GM21515 (cell line): ENCODE results near the gene DOCK2.
"Not testable (repeated sequence)": the region's sequence is repeated elsewhere in the genome, so short reads cannot be mapped to it uniquely, and the experiment has no call there.

ENCODE experiments used
- ATAC-seq: cut with Tn5 transposase; IDR thresholded peaks from one replicate; pipeline ENCODE4 v1.9.1; 2021; ENCODE audit not compliant: unreplicated experiment

The DOCK2 gene

DNA sequence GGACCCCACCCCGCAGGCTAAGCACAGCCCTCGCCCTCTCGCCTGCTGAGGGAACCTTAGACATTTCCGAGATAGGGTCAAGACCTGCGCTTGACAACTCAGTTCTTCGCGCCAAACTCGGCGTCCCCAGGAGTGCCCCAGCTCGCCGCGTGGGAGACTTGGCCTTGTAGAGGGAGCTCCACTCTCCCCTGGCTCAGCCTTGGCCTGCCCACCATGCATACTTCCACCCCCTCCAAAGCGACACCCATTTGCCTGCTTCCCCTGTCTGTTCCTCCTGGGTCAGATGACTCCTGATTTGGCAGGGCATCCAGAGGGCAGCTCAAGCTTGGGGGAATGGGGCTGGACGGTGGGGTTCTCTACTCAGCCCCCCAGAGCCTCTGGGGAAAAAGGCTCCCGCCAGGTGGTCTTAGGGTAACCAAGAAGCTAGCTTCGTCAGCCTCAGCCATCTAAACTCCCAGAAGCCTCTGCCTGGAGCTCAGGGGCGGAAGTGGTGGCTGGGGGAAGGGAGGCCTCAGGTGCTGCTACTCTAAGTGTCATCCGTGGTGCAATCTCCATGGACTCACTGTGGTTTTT lies 560 bp downstream of the DOCK2 start:
- peak; percentile 59 for ATAC-seq

DNA sequence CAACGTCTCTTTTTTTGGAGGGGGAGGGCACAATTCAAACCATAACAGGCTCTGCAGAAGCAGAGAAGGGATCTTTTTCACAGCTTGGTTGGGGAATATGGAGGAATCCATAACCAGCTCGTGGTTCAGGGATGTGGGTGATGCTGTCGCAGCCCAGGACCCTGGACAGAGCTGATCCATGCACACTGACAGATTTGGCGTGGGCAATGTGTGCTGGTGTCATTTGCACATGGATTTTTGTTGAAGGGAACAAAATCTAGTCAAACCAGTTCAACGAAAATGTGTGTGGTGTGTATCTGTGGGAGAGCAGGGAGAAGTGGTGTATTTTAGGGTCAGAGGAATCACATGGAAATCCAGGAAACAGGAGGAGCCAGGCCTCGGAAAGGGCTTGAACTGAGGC lies 4.2 kb downstream of the DOCK2 start:
- no peak for ATAC-seq

DNA sequence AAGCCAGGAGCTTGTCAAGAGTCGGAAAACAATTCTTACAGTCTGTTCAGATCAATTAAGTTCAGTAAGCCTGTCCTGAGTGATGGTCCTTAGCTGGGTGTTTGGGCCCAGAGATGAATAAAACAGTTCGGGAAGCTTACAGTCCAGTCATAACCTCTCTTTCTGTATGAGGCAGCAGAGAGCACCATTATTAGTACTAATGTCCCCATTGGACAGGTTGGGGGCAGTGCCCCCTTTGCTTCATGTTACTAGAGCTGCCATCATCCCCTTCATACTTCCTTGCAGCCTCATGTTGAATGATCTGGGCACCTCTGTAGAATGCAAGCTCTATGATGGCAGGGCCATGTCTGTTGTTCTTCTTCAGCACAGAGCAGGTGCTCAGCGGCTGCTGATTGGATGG lies 9.8 kb downstream of the DOCK2 start:
- no peak for ATAC-seq

DNA sequence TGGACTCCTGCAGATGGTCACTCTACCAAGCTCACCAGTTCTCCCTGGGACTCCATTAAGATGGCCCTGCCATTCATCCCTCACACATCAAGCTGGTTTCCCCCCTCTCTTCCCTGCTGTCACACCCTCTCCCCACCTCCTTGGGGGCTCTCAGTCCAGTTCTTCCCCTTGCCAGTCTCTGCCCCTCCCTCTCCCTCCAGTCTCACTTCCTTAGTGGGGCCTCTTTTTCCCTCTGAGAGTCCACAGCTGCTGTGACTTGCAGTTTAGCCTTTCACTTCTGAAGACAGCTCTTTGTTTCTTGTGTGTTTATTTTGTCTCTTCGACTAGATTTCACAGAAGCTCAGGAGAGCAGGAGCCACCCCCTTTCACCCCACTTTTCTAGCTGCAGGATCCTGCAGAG lies 10.5 kb downstream of the DOCK2 start:
- ATAC-seq = peak; percentile 35

DNA sequence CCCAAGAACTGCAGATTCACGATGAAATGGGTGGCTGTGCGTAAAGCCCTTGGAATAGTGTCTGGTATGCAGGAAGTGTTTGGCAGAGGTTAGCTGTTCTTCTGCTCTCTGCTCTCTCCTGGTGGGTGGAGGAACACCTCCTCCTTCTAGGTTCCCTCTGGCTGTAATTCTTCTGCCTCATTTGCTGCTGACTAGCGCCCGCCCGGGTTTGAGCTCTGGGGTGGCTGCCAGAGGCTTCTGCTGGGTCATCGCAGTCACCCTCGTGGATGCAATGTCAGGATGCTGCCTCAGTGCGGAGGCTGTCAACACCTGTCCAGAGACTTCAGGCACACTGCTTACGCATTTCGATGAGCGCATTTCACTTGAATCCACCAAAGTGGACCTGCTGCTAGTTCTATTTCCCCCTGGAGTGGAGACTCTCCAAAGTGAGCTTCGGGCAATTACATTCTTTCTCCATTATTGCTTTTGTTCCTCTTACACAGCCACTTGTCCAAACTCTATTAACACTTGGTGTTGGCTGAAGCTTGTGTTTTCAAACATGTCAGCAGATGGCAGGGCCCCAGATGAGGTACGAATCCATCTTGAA lies 11.7 kb downstream of the DOCK2 start:
- ATAC-seq = no peak

DNA sequence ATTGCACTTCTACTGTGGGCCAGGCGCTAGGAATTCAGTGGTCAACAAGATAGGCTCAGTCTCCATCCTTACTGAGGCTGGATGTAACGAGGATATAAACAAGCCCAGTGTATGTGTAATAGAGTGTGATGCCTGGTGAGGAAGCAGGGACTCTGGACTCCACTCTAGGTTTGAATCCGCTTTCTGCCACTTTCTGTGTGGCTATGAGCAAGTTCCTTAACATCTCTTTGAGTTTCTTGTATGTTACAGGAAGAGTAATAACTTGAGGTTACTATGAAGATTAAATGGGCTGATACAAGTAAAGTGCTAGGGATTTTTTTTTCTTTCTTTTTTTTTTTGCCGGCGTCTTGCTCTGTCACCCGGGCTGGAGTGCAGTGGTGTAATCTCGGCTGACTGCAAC lies 12.4 kb downstream of the DOCK2 start:
- no peak for ATAC-seq

DNA sequence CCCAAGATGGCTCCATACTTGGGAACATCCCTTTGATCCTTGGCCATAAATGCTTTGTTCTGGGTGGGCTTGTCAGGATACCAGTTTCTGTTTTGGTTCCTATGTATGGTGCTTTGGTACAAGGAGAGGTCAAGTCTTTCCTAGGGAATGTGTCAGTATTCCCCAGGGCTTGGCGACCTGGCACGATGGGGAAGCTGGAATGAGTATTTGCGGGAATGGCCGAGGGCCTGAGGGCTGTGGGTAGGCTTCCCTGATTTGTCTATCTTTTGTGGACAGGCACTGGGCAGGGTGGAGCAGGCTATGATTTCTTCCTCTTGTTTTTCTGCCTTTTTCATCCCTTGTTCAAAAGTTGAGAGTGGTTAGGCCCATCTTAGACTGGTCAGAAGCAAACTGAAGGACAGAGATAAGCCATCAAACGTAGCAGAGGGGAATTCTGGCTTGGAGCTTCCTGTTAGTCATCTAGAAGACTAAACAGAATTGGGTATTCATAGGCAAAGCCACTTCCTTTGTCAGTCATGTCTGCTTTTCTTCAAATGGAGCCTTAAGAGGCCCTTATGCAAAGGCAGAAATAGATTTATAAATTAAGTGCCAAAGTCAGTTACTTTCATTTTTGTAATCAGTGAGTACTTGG lies 13.7 kb downstream of the DOCK2 start:
- peak; percentile 40 for ATAC-seq

DNA sequence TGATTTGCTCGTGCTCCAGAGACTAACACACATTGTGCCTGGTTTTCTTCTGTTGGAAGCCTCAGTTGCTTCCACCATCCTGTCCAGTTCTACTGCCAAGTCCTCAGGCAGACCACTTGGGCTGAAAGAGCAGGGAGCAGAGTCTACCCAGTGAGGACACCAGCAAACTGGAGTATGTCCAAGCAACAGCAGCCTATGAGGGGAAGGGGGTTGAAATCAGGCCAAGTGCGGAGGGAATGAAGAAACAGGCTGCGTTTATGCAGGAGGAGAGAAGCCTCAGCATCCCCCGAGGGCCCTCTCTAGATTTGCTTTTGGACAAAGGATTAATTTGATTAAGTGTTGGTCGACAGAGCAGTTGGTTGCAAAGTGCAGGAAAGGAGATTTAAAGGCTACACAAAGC lies 14.5 kb downstream of the DOCK2 start:
- no peak for ATAC-seq

DNA sequence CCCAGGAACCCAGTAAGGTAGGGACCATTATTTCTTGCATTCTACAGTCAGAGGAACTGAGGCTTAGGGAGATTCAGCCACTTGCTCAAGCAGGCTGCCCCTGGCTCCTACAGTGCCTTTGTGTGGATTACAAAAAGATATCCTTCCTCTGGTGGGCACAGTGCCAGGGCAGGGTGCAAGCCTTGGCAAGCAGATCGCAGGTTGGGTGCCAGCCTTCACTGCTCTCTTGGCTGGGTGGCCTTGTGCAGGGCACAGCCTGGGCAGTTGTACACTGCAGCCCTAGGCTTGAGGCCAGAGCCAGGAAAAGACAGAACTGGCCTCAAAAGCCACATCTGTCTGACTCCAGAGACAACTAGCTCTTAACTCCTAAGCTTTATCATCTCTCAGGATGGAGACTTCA lies 15.0 kb downstream of the DOCK2 start:
- no peak for ATAC-seq

DNA sequence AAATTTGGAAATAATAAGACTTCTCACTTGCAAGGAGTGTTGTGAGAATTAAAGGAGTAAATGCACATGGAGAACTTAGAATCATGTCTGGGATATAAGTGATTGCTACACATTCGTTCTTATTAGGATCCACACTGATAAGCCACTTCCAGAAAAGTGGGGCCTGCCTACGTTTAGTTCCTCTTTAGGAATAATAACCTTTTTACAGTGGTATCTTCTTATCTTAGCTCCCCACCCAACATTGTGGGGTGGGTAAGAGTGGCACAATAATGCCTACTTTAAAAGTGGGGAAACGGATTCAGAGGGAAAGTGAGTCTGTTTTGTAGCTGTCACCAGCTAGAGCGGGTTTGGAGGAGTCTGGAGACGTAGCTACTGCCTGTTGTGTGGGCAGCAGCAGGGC lies 16.0 kb downstream of the DOCK2 start:
- ATAC-seq = no peak

DNA sequence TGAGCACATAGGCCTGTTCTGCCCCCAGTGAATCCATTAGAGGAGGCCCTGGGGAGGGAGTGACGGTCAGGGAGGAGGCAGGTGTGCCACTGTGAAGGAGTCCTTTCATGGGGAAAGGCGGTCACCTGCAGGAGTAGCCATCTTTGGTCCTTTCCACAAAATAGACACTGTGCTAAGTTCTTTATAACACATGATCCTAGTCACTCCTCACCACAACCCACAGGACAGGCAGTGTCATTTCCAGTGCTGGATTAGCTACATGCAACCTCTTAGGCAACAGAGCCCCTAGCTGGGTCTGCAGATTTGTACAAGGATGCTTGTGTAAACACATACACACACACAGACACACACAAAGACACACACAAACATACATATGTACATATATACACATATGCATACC lies 18.3 kb downstream of the DOCK2 start:
- ATAC-seq = no peak

DNA sequence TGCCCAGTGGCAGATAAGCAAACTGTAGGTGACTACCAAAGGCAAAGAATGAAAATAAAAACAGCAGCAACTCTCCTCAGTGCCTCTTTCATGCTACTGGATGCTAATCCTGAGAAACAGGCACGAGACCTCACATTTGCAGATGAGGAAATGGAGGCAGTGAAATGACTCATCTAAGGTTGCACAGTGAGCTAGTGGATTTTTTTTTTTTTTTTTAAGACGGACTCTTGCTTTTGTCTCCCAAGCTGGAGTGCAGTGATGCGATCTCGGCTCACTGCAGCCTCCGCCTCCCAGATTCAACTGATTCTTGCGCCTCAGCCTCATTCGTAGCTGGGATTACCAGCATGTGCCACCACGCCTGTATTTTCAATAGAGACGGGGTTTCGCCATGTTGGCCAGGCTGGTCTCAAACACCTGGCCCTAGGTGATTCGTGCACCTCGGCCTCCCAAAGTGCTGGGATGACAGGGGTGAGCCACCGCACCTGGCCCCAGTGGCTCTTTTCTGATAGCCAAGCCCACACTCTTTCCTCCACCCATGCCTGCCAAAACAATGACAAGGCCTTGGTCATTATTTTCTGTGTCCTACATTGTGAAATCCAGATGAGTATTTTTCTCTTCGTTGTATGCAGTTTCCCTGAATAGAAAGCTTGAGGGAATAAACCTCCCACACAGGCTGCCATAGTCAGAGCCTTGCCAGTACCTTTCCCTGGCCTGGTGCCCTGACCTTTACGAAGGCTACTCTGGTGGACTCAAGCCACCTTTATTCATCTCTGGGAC lies 19.2 kb downstream of the DOCK2 start:
- ATAC-seq = peak; percentile 71

DNA sequence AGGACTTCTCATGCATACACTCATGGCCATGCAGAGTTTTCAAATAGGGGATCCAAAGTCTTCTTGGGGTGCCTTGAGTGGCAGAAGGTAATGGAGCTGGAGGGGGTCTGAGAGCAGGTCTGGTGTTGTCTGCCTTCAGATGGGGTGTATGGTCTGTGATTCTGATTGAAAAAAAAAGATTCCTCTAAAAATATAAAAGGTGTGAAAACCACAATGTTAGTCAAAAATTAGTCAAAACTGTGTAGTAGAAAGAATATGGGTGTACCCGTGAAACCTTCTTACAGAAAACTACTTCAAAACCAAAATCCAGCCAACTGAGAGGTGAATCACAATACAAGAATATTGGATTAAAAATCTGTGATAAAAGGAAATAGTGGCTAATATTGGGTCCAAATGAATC lies 20.1 kb downstream of the DOCK2 start:
- ATAC-seq = no peak

DNA sequence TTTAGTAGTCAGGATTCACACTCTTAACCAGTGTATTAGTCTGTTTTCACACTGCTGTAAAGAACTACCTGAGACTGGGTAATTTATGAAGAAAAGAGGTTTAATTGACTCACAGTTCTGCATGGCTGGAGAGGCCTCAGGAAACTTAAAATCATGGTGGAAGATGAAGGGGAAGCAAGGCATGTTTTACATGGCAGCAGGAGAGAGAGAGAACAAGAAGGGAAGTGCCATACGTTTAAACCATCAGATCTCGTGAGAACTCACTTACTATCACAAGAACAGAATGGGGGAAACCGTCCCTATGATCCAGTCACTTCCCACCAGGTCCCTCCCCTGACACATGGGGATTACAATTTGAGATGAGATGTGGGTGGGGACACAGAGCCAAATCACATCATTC lies 25.4 kb downstream of the DOCK2 start:
- not testable (repeated sequence) for ATAC-seq

DNA sequence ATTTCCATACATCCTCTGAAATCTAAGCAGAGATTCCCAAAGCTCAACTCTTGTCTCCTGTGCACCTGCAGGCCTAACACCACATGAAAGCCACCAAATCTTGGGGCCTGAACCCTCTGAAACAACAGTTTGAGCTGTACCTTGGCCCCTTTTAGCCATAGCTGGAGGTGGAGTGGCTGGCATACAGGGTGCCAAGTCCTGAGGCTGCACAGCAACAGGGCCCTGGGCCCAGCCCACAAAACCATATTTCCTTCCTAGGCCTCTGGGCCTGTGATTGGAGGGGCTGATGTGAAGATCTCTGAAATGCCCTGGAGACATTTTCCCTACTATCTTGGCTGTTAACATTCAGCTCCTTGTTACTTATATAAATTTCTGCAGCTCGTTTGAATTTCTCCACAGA lies 26.5 kb downstream of the DOCK2 start:
- no peak for ATAC-seq

DNA sequence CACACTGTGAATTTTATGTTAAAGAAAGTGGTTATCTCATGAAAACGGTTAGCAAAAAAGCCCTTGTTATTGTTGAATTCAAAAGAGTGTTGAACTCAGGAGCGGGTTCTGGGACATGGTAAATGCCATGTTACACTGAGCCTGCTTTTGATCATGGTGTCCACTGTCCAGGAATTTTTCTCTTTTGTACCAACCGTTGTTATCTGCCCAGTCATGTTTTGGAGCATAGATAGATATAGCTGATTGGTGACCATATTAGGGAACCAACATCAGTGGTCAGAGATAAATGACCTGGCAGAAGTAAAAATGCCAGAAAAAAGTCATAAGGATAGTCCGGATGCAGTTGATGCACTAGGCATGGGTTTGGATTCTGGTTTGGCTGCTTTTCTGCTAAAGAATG lies 29.3 kb downstream of the DOCK2 start:
- ATAC-seq = no peak

DNA sequence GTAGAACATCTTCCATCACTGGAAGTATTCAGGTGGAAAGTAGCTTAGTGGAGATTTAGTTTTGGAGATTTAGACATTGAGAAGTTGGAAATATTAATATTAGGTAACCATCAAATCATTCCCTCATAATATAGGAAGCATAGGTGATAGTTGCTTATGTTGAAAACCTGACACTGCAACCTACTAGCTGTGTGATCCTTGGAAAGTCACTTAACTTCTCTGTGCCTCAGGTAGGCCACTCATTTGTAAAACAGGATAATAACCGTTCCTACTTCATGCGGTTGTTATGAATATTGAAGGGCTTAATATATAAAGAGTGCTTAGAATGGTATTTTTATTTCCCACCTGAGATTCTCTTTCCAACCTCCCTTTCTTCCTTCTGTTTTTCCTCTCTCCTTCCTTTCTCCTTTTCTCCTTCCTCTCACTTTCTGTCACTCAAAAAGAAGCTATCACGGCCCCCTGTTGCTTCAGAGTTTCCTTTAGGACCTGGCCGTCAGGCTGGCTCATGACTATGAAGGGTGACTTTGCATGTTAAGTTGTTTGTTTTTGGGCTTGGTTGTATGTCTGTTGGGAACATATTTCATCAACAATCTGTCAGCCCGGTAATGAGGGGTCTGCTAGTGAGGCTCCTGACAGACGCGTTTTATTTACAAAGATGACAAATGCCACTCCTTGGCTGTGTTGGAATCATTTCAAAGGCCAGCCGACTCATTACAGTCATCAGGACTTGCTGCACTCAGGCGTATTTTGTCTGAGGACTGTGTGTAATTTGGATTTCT lies 31.0 kb downstream of the DOCK2 start:
- ATAC-seq = no peak

DNA sequence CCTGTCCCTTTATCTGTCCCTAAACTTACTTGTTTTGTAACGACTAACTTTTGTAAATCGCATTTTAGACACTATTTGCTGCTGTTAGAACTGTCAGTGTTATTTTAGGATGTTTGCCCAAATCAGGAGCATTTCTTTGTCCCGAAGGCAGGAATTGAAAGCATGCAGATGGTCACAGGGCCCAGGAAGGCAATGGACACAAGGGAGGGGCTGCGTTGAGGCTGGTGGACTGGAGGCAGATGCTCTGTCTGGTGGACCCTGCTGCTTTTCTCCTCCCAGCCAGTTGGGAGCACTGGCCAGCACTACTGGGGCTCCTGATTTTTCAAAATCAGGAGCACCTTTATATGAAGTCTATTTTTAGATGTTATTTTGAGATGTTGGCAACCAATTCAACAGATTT lies 31.7 kb downstream of the DOCK2 start:
- ATAC-seq = no peak

DNA sequence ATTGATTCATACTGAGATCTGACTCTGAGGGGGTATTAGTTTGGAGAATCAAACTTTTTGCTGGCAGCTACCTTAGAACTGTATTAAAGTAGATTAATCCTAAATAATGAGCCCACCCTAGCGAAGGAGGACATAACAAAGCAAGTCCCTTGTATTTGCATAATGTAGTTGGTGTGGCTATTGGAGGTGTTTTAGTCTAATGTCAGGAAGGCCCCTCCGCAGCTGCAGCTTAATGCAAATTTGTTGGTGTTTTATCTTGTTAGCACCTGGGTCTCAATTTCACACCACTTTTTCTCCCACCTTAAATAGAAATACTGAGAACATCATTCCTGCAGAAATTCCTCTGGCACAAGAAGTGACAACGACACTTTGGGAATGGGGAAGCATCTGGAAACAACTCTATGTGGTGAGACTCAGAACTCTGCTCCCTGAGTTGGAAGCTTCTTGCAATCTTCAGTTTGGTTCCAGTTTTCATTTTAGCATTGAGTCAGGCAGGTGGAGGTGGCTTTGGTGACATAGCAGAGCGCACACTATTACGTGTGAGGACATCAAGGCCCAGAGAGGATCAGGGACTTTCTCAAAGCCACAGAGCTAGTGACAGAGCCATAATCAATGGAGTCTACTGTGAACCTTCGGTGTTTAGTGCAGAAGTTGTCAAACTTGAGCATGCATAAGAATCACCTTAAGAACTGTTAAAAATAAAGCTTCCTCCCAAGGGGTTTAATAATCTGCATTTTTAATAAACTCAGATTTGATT lies 33.9 kb downstream of the DOCK2 start:
- peak; percentile 97 for ATAC-seq

DNA sequence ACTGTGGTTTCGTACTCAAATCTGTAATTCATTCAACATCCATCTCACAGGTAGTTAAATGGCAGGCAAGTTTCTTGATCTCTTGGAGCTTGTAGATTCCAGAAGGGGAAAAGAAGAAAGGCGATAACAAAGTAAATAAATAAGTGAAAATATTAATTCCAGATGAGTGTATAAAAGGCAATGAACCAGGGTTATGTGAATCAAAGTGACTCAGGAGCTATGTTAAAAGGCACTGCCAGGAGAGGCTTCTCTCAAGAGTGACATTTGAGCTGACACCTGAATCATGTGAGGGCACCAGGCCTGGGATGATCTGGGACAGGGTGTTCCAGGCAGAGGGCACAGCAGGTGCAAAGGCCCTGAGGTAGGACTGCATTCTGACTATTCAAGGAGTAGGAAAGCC lies 45.0 kb downstream of the DOCK2 start:
- ATAC-seq = no peak

DNA sequence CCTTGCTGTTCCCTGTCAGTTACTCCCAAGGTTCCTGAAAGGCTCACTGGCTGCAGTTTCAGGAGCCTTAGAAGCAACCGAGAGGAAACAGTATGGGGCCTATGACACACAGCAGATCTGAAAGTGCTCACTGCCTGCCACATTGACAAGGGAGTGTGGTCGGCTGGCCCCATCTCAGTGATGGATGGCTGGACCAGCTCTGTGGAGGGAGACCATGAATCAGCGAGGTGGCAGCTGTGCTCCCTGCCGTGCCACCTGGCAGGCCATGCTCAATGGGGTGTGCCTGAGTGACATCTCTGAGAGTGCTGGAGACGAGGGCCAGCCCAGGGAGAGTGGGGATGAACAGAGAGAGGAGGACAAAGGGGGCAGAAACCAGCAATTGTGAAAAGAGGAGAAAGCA lies 49.1 kb downstream of the DOCK2 start:
- no peak for ATAC-seq
